Body of pancreas (tissue), 4 donors: ENCODE data around the gene MYH7. TPM values are rescaled to one million over a fixed set of nuclear protein-coding genes. Genes with fewer than 3 reads are reported as not detected.

Experiments
- ATAC-seq: fragments of 150-250 bp; one replicate; pipeline ENCODE4 v1.9.1; 2016
- DNase-seq, 4 donors: peaks; one replicate each; pipeline ENCODE4 v3.0.0-alpha.2; 2019
- H3K27ac ChIP-seq, 4 donors: fragments of 200-600 bp; sonication (generic); 1 replicate in 3 of 4; 2 replicates in 1 of 4; pipeline versions ENCODE4 v1.5.1 to v1.6.1; 2016 to 2019; ENCODE audit warnings: mild to moderate bottlenecking in 1 of 4, mixed read lengths in 1 of 4, moderate library complexity in 1 of 4
- H3K27me3 ChIP-seq, 2 donors: fragments of 200-600 bp; sonication (generic); one replicate each; pipeline ENCODE4 v1.6.0; 2016; ENCODE audit warnings: mild to moderate bottlenecking in 1 of 2
- H3K36me3 ChIP-seq, 2 donors: fragments of 200-600 bp; sonication (generic); replicated peaks in 1 of 2; 2 replicates each; pipeline ENCODE4 v1.5.1; 2016; ENCODE audit warnings: low read depth in 2 of 2; ENCODE audit not compliant: insufficient read depth in 1 of 2
- H3K4me1 ChIP-seq: fragments of 200-600 bp; sonication (generic); one replicate; pipeline ENCODE4 v1.6.0; 2016
- H3K4me3 ChIP-seq, 2 donors: fragments of 200-600 bp; sonication (generic); 1 replicate in 1 of 2; 2 replicates in 1 of 2; pipeline ENCODE4 v1.5.1; 2016 to 2019
- H3K9me3 ChIP-seq, 3 donors: fragments of 200-600 bp; sonication (generic); 1 replicate in 2 of 3; 2 replicates in 1 of 3; pipeline ENCODE4 v1.5.1; 2016
- POLR2A ChIP-seq, 3 donors: fragments of 450-650 bp; IDR thresholded peaks; one replicate each; pipeline ENCODE4 v1.6.1; 2016; ENCODE audit warnings: antibody characterized with exemption in 3 of 3, mild to moderate bottlenecking in 2 of 3
- WGBS, 2 donors: methylation state at CpG; one replicate each; pipeline ENCODE4 v1.1.5; 2017; 5-methylcytosine and 5-hydroxymethylcytosine counted together
- intact Hi-C: fragments of 100-400 bp; cut with DNase I; formaldehyde crosslinking; loops from one replicate; pipeline ENCODE4 v1.15.1; 2023
- total RNA-seq, 2 donors: library from RNA; depleted of rRNA; stranded (reverse); fragments of >200 nt; gene quantifications; one replicate each; pipeline ENCODE4 v1.1.0, GENCODE V29; 2016
- TF ChIP-seq, protein P1 (sequence below), 7 experiments: fragments of 450-650 bp in 4 of 7; fragments of 200-600 bp in 3 of 7; sonication (generic) in 3 of 7; IDR thresholded peaks; one replicate each; pipeline ENCODE4 v1.5.1; 2016 to 2019; ENCODE audit warnings: antibody characterized with exemption in 7 of 7

Gene MYH7
- total RNA-seq, 2 donors from 2014 or later = 0.52 to 2.0 TPM

DNA sequence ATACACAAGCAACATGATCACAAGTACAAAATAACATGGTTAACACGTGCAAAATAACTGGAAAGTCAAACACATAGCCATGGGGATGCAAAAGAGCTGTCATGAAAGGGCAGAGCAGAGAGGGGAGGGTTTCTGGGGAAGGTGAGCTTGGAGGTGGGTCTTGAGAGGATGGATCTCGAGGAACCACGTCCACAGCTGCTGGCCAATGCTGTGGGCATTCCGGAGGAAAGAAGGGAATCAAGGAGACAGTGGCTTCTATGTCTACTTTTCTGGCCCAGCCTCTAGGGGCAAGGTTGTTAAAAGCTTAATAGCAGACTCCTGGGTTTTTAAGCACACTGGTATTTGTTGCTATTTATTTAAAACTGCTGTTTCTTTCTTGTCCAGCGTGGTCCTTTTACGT is 8.4 kb upstream of the MYH7 start:
- no peaks in the 10 kb centered on the region for H3K36me3 ChIP-seq
- intact Hi-C loops = no loop called here
- H3K27ac ChIP-seq = no peak overlapping the region
- H3K27me3 ChIP-seq = no peaks in the 10 kb centered on the region
- no peak for TF ChIP-seq POLR2A (IDR thresholded peaks at IDR 0.05)
- TF ChIP-seq, protein P1, sequence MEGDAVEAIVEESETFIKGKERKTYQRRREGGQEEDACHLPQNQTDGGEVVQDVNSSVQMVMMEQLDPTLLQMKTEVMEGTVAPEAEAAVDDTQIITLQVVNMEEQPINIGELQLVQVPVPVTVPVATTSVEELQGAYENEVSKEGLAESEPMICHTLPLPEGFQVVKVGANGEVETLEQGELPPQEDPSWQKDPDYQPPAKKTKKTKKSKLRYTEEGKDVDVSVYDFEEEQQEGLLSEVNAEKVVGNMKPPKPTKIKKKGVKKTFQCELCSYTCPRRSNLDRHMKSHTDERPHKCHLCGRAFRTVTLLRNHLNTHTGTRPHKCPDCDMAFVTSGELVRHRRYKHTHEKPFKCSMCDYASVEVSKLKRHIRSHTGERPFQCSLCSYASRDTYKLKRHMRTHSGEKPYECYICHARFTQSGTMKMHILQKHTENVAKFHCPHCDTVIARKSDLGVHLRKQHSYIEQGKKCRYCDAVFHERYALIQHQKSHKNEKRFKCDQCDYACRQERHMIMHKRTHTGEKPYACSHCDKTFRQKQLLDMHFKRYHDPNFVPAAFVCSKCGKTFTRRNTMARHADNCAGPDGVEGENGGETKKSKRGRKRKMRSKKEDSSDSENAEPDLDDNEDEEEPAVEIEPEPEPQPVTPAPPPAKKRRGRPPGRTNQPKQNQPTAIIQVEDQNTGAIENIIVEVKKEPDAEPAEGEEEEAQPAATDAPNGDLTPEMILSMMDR (IDR thresholded peaks at IDR 0.05) = no peak
- no peak overlapping the region for H3K4me3 ChIP-seq
- H3K4me1 ChIP-seq = peaks cover 14% of the 10 kb centered on the region
- WGBS, 2 donors = 69 to 73% methylated on average over 6 of the region's 6 CpGs
- DNase-seq = no peak
- no peak for ATAC-seq
- no peaks in the 10 kb centered on the region for H3K9me3 ChIP-seq

DNA sequence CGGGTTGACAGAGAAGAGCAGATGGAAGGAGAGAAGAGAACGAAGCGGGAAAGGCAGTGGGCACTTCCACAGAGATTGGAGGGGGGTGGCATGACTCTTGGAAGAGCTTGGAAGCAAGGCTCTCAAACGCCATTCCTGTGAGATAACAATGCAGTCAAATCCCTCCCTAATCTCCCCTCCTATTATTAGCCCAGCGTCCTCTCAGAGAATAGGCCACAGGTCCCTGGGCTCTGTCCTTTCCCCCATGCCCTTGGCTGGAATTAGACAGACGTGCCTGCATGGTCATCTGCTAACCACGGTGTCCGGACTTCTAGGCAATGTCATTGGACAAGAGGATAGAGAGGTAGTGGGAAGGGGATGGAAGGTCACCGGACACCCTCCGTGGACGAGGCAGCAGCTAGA is 8.0 kb upstream of the MYH7 start:
- intact Hi-C loops = no loop called here
- Histone ChIP-seq H3K9me3 (no peaks in the 10 kb centered on the region), H3K4me1 (peaks cover 13% of the 10 kb centered on the region), H3K4me3 (no peak overlapping the region), H3K36me3 (no peaks in the 10 kb centered on the region), H3K27me3 (no peaks in the 10 kb centered on the region), H3K27ac (no peak overlapping the region)
- DNase-seq = no peak
- TF ChIP-seq, protein P1 (IDR thresholded peaks at IDR 0.05) = no peak
- no peak for TF ChIP-seq POLR2A (IDR thresholded peaks at IDR 0.05)
- 72 to 75% methylated on average over 11 of the region's 11 CpGs for WGBS, 2 donors
- no peak for ATAC-seq

DNA sequence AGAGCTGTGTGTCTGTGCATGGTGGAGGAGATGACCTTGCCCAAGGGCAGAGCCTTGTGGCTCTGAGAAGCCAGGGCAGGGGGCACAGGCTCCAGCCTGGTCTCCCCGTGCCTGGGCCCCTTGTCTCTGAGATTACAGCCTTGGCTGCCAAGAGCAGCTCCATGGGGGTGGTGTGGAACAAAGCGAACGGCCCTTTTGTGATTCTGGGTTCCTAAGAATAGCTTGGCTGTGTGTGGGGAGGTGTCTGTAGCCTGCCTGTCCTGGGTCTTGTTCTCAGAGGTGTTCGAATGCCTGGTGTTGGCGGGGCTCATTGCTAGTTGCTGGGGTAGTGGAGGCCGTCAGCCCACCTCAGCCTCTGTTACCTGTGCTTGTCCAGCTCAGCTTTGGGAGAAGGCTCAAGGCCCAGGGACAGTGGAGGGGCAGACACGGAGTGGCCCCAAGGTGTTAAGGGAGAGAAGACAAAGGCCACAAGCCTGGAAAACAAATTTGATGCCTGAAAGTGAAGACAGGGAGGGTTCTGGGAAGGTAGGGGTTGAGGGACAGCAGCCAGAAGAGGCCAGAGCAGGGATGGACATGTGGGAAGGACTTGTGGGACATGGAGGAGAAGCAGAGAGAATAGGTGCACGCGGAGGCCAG is 7.4 kb upstream of the MYH7 start:
- 75 to 76% methylated on average over 7 to 9 of the region's 9 CpGs for WGBS, 2 donors
- intact Hi-C loops = no loop called here
- peaks cover 7% of the 10 kb centered on the region for H3K4me1 ChIP-seq
- no peak for TF ChIP-seq POLR2A (IDR thresholded peaks at IDR 0.05)
- TF ChIP-seq, protein P1 (IDR thresholded peaks at IDR 0.05) = no peak
- DNase-seq (no peak), ATAC-seq (no peak)
- no peak overlapping the region for H3K4me3 ChIP-seq
- no peak overlapping the region for H3K27ac ChIP-seq
- H3K36me3 ChIP-seq = no peaks in the 10 kb centered on the region
- no peaks in the 10 kb centered on the region for H3K27me3 ChIP-seq
- H3K9me3 ChIP-seq = no peaks in the 10 kb centered on the region

DNA sequence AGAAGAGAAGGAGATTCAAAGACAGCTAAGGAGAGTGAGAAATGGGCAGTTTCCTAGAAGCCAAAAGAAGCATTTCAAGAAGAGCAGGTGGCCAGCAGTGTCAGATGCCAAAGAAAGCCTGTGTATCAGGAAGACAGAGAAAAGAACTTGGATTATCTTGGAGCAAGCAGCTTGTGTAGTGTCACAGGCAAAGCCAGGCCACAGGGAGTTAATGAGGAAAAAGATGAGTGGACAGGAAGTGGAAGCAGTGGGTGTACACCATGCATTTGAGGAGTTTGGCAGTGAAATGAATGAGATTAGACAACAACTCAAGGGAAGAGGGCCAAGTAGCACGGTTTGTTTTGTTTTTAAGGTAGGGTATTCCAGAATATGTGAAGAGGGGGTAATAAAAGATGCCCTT is 5.6 kb upstream of the MYH7 start:
- H3K36me3 ChIP-seq = no peaks in the 10 kb centered on the region
- WGBS, 2 donors = 9 to 10% methylated on average over 1 of the region's 1 CpG
- DNase-seq (no peak), ATAC-seq (no peak)
- no peak overlapping the region for H3K27ac ChIP-seq
- no peaks in the 10 kb centered on the region for H3K4me1 ChIP-seq
- H3K27me3 ChIP-seq = no peaks in the 10 kb centered on the region
- intact Hi-C loops = no loop called here
- H3K9me3 ChIP-seq = no peaks in the 10 kb centered on the region
- no peak for TF ChIP-seq POLR2A (IDR thresholded peaks at IDR 0.05)
- TF ChIP-seq, protein P1 (IDR thresholded peaks at IDR 0.05) = no peak
- no peak overlapping the region for H3K4me3 ChIP-seq
